NCI-H82 treated with DMSO at 0.1 percent for 48 hours (cell line): Measurements from ENCODE around the gene NADK2.
"Not testable (repeated sequence)": the region's sequence is repeated elsewhere in the genome, so short reads cannot be mapped to it uniquely, and the experiment has no call there.

Experiments used
- DNase-seq: peaks from one replicate; lab custom pipeline; 2025; ENCODE audit not compliant: unreplicated experiment; lab: John Stamatoyannopoulos, UW

NADK2 gene

GRCh38 chr5:36241631-36242533 lies at the start of gene NADK2:
NADK2 (minus strand) TSS chr5:36241925; CDS start chr5:36241798, 127 bp downstream.
- peak; percentile 47 for DNase-seq

- DNase-seq = no peak
Observed at GRCh38 chr5:36285837-36286615, 44.3 kb upstream of the NADK2 start.

GRCh38 chr5:36283775-36284174 lies 42.0 kb upstream of the NADK2 start:
- DNase-seq = not testable (repeated sequence)

GRCh38 chr5:36281626-36282025 lies 39.9 kb upstream of the NADK2 start:
- no peak for DNase-seq

GRCh38 chr5:36279054-36279698 lies 37.5 kb upstream of the NADK2 start:
- no peak for DNase-seq

GRCh38 chr5:36277521-36278176 lies 35.9 kb upstream of the NADK2 start:
- no peak for DNase-seq

GRCh38 chr5:36276864-36277263 lies 35.1 kb upstream of the NADK2 start:
- no peak for DNase-seq

- DNase-seq = no peak
Observed at GRCh38 chr5:36273809-36274526, 32.2 kb upstream of the NADK2 start.

- no peak for DNase-seq
Observed at GRCh38 chr5:36272136-36272690, 30.5 kb upstream of the NADK2 start.

GRCh38 chr5:36270876-36271575 lies 29.3 kb upstream of the NADK2 start:
- no peak for DNase-seq

GRCh38 chr5:36270175-36270574 lies 28.4 kb upstream of the NADK2 start:
- DNase-seq = no peak

GRCh38 chr5:36269478-36269877 lies 27.8 kb upstream of the NADK2 start:
- DNase-seq = no peak

GRCh38 chr5:36267905-36268304 lies 26.2 kb upstream of the NADK2 start:
- DNase-seq = no peak

- DNase-seq = no peak
Observed at GRCh38 chr5:36264202-36264760, 22.6 kb upstream of the NADK2 start.

- no peak for DNase-seq
Observed at GRCh38 chr5:36261186-36261585, 19.5 kb upstream of the NADK2 start.

GRCh38 chr5:36253575-36253974 lies 11.8 kb upstream of the NADK2 start:
- no peak for DNase-seq

- DNase-seq = no peak
Observed at GRCh38 chr5:36252722-36253365, 11.1 kb upstream of the NADK2 start.

GRCh38 chr5:36251218-36251617 lies 9.5 kb upstream of the NADK2 start:
- DNase-seq = no peak

GRCh38 chr5:36250427-36250826 lies 8.7 kb upstream of the NADK2 start:
- DNase-seq = no peak
